ENCODE results near the gene SIAH1. TPM values are rescaled to one million over a fixed set of nuclear protein-coding genes. Genes with fewer than 3 reads are reported as not detected.
"Not testable (repeated sequence)": the region's sequence is repeated elsewhere in the genome, so short reads cannot be mapped to it uniquely, and the experiment has no call there.

Gene SIAH1
- total RNA-seq, 1 donor from 2014 or later: 24.4 TPM

- Histone ChIP-seq H2AFZ (ENCODE audit: low read depth, low read length) (no peak overlapping the region), H3K79me2 (ENCODE audit: insufficient read depth, low read length) (peaks cover 100% of the 10 kb centered on the region), H4K20me1 (ENCODE audit: insufficient read depth, low read length) (peaks cover 95% of the 10 kb centered on the region), H3K9me3 (ENCODE audit: insufficient read depth, low read depth, low read length) (no peaks in the 10 kb centered on the region), H3K4me2 (ENCODE audit: low read length) (no peak overlapping the region), H3K4me1 (ENCODE audit: insufficient read depth, low read length) (peaks cover under 1% of the 10 kb centered on the region), H3K36me3 (ENCODE audit: insufficient read depth, low read length) (no peaks in the 10 kb centered on the region), H3K9ac (ENCODE audit: low read length) (no peak overlapping the region), H3K27me3 (ENCODE audit: insufficient read depth, low read length) (no peaks in the 10 kb centered on the region), H3K27ac (ENCODE audit: low read depth, low read length) (no peak overlapping the region), H3K4me3 (ENCODE audit: insufficient read depth, low read depth, low read length) (no peak overlapping the region)
- DNase-seq (ENCODE audit: low read depth) (no peak), FAIRE-seq (no peak)
- no peaks in the 10 kb centered on the region for H3K9me3 Mint-ChIP-seq (ENCODE audit: unreplicated experiment)
- H3K4me3 Mint-ChIP-seq (ENCODE audit: unreplicated experiment): no peak overlapping the region
- H3K36me3 Mint-ChIP-seq (ENCODE audit: low read depth, unreplicated experiment): no peaks in the 10 kb centered on the region
- no peaks in the 10 kb centered on the region for H3K27me3 Mint-ChIP-seq (ENCODE audit: low read depth, unreplicated experiment)
- no peak overlapping the region for H3K27ac Mint-ChIP-seq (ENCODE audit: unreplicated experiment)
- H3K4me1 Mint-ChIP-seq (ENCODE audit: low read depth, unreplicated experiment): peaks cover 12% of the 10 kb centered on the region
- TF ChIP-seq CTCF (IDR thresholded peaks at IDR 0.05; ENCODE audit: insufficient read depth, low read depth, low read length) (no peak), EZH2 (IDR thresholded peaks at IDR 0.05; ENCODE audit: insufficient read depth, low read length) (no peak)
Observed at GRCh38 chr16:48378836-48379235, 6.4 kb downstream of the SIAH1 start.

- Histone ChIP-seq H4K20me1 (ENCODE audit: insufficient read depth, low read length) (peaks cover 95% of the 10 kb centered on the region), H3K9ac (ENCODE audit: low read length) (no peak overlapping the region), H2AFZ (ENCODE audit: low read depth, low read length) (no peak overlapping the region), H3K27me3 (ENCODE audit: insufficient read depth, low read length) (no peaks in the 10 kb centered on the region), H3K27ac (ENCODE audit: low read depth, low read length) (no peak overlapping the region), H3K36me3 (ENCODE audit: insufficient read depth, low read length) (no peaks in the 10 kb centered on the region), H3K79me2 (ENCODE audit: insufficient read depth, low read length) (peaks cover 100% of the 10 kb centered on the region), H3K9me3 (ENCODE audit: insufficient read depth, low read depth, low read length) (no peaks in the 10 kb centered on the region), H3K4me3 (ENCODE audit: insufficient read depth, low read depth, low read length) (no peak overlapping the region), H3K4me1 (ENCODE audit: insufficient read depth, low read length) (peaks cover 5% of the 10 kb centered on the region), H3K4me2 (ENCODE audit: low read length) (no peak overlapping the region)
- DNase-seq (ENCODE audit: low read depth): no peak
- no peak overlapping the region for H3K27ac Mint-ChIP-seq (ENCODE audit: unreplicated experiment)
- H3K36me3 Mint-ChIP-seq (ENCODE audit: low read depth, unreplicated experiment): no peaks in the 10 kb centered on the region
- H3K4me1 Mint-ChIP-seq (ENCODE audit: low read depth, unreplicated experiment): peaks cover 10% of the 10 kb centered on the region
- H3K27me3 Mint-ChIP-seq (ENCODE audit: low read depth, unreplicated experiment): no peaks in the 10 kb centered on the region
- no peak for FAIRE-seq
- no peak overlapping the region for H3K4me3 Mint-ChIP-seq (ENCODE audit: unreplicated experiment)
- TF ChIP-seq CTCF (IDR thresholded peaks at IDR 0.05; ENCODE audit: insufficient read depth, low read depth, low read length) (no peak), EZH2 (IDR thresholded peaks at IDR 0.05; ENCODE audit: insufficient read depth, low read length) (no peak)
- no peaks in the 10 kb centered on the region for H3K9me3 Mint-ChIP-seq (ENCODE audit: unreplicated experiment)
Observed at GRCh38 chr16:48378276-48378675, 6.9 kb downstream of the SIAH1 start.

GRCh38 chr16:48377301-48377700, 7.9 kb downstream of the SIAH1 start:
- not testable (repeated sequence) for H3K4me3 Mint-ChIP-seq (ENCODE audit: unreplicated experiment); H3K4me3 ChIP-seq (ENCODE audit: insufficient read depth, low read depth, low read length); H3K27me3 ChIP-seq (ENCODE audit: insufficient read depth, low read length); H3K4me1 ChIP-seq (ENCODE audit: insufficient read depth, low read length); H3K27ac ChIP-seq (ENCODE audit: low read depth, low read length); H3K9me3 ChIP-seq (ENCODE audit: insufficient read depth, low read depth, low read length); H3K27ac Mint-ChIP-seq (ENCODE audit: unreplicated experiment); H2AFZ ChIP-seq (ENCODE audit: low read depth, low read length); H3K27me3 Mint-ChIP-seq (ENCODE audit: low read depth, unreplicated experiment); H3K4me1 Mint-ChIP-seq (ENCODE audit: low read depth, unreplicated experiment); H3K9me3 Mint-ChIP-seq (ENCODE audit: unreplicated experiment); DNase-seq (ENCODE audit: low read depth); H3K4me2 ChIP-seq (ENCODE audit: low read length); H3K36me3 Mint-ChIP-seq (ENCODE audit: low read depth, unreplicated experiment); FAIRE-seq; H3K36me3 ChIP-seq (ENCODE audit: insufficient read depth, low read length); H3K9ac ChIP-seq (ENCODE audit: low read length)
- peaks cover 97% of the 10 kb centered on the region for H4K20me1 ChIP-seq (ENCODE audit: insufficient read depth, low read length)
- H3K79me2 ChIP-seq (ENCODE audit: insufficient read depth, low read length): peaks cover 100% of the 10 kb centered on the region
